ENCODE measurements around the gene SEMA5A.

Gene SEMA5A

DNA sequence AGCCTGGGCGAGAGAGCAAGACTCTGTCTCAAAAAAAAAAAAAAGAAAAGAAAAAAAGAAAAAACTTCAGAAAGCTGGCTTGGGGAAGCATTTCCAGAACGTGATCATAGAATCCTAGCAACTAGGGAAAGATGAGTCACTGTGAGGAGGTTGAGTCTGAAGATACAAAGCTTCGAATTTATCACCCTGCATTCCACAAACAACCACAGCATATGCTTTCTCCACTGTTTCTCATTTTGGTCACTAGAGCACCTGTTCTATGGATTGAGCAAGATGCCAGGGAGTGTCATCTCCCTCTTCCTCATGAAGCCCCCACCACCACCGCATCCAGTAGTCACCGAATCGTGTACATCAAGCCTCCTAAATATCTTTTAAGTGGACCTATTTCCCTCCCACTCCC is 37.9 kb downstream of the SEMA5A start:
- DNase-seq = peak; percentile 82

DNA sequence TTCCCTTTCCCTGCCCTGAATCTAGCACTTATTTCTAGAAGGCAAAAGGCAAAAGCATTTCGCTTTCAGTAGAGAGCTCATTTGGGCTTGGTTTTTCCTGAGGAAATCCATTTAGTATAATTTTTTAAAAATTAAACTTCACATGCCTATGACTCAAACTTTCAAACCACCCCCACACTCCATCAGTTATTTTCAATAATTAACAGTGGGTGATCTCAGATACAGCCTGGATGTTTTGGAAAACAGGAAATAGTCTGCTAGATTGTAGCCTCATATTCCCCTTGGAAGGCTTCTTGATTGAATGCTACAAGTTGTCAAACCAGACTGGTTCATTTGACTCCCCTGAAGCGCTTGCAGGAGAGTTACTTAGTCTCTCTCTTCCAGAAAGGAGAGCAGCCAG is 40.6 kb downstream of the SEMA5A start:
- no peak for DNase-seq

DNA sequence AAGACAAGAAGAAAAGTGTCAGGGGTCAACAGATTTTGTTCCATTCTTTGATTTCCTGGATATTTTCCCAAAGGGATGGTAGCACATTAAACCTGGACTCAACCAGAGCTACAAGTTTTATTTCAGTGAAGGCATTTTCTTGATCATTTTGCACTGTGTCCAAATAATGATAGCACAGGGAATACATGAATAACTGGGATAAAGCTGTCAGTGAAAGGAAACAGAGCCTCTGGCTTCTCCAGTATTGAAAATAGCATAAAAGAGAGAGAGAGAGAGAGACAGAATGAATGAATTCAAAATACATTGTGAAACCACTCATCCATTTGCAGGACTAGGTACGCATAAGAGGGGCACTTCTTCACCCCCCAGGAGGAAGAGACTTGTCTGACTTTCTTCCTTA is 43.0 kb downstream of the SEMA5A start:
- DNase-seq = no peak

DNA sequence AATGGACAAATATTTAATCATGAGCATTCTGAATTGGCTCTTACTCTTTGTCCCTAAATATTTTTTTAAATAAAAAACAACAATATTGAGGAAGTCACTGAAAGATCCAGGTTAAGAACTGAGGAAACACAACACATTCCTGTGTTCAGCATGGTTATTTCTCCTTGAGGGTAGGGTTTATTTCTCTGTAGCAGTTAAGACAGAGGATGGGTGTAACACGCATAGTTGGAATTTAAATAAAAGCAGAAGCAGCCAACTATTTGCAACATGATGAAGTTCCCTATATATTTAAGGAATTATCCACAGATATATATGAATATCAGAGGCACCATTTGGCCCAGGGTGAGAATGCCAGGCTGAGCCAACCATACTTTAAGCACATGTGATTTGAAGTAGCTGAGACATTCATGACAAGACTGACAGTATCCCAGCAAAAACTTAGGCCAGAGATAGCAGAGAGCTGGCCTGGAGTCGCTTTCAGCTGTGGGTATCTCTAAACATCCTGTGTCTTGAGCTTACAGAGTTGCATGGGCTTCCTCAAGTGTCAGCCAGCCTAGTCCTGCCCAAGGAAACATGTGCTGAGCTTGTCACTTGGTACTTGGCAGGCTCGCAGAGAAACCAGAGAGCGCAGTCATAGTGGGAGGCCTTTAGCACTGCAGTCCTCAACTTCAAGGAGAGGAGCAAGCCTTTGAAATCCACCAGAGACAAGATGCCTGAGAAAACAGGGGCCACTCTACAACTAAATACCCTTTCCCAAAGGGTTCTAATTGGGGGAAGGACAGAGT is 43.6 kb downstream of the SEMA5A start:
- DNase-seq = no peak

DNA sequence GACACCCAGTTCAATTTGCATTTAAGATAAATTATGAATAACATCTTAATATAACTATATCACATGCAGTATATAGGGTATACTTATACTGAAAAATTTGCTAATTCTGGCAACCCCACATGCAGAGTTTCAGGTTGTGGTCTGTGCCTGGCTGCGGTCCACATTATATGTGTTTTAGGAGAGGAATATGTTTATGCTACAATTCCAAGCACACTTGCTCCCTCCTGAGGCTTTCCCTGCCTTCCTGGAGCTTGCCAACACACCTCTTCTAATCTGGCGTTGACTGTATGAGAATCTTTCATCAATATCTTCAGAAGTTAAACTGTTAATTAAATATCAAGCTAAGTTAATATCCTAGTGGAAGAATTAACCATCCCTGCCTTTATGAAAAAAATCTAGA is 45.2 kb downstream of the SEMA5A start:
- no peak for DNase-seq

DNA sequence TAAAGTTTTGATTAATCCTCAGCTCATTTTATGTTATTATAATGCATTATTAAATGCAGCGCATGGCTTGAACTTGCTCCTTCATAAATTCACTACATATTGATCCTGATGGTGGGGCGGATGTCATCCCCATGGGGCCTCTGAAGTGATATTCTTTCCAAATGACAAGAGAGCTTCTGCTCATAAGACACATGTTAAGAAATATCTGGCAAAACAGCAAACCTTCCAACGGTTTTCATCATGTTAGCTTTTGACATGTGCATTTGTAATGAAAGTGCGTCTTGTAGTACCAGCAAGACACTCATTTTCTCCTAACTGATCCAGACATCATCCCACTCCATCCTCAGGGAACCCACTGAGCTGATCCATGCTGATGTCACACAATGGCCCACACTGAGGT is 45.7 kb downstream of the SEMA5A start:
- no peak for DNase-seq

DNA sequence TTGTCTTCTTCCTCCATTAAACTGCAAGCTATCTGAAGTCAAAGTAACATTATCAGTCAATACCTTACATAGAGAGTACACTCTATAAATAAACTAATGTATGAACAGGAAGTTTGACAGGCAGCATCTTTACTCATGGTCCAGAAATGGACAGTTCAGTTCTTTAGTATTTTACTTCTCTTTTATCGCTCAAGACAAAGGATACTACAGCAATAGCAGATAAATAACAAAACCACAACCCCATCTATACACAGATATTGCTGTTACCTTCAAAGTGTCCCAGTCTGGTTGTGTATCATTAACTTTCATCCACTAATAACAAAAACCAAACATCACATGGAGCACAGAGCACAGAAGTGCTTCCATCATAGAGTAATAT is 46.4 kb downstream of the SEMA5A start:
- no peak for DNase-seq

DNA sequence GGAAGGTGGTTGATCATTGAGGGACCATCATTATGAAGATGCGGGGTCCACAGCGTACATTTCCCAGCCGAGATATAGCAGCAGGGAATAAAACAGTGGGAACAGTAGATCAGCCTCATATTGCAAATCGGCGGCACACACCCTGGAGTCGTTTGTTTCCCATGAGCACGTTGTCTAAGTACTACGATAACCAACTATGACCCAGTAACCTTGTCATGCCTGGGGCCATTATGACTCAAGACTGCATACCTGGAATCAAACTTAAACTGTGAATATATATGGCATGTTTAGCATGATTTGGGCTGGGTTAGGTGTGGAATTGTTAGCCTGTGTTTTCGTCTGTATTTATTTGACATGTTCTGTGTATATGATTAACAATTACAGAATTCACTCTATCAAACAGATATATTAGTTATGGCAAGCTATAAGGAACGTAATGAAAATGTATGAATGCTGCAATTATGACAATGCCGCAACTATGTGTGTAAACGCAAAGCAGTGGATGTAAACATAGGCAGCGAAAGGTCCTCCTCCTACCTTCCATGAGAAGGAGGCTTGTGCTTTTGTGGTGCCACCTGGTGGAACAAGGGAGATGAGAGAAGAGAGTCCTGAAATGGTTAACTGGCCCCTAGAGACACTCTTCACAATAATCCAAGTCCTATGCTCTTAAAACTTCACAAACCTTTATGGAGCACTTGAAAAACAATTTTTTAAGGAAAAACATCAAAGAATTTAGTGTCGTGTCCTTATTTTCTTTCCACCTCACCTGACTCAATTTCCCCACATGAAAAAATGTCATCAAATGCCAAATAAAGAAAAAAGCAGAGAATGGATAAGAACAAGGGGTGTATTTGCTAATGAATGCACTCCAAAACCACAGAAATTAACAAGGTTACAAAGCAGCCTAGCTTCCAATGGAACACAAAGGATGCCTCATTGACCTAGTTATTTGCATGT is 47.1 kb downstream of the SEMA5A start:
- peak; percentile 40 for DNase-seq

DNA sequence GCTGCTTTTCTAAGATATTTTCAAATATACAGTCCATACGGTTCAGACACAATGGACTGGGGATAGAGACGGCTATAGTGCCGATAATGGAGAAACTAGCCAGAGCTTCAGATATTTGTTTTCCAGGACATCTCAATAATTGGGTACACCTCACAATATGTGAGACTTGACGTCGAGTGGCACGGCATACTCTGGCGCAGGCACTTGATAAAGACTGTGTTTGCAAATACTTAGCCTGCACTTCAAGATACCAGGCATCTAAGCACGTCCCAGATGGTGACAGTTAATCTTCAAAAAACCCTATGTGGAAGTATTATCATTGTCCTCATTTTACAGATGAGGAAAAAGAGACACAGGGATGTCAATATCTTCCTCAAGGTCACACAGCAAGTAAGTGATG is 48.5 kb downstream of the SEMA5A start:
- no peak for DNase-seq

DNA sequence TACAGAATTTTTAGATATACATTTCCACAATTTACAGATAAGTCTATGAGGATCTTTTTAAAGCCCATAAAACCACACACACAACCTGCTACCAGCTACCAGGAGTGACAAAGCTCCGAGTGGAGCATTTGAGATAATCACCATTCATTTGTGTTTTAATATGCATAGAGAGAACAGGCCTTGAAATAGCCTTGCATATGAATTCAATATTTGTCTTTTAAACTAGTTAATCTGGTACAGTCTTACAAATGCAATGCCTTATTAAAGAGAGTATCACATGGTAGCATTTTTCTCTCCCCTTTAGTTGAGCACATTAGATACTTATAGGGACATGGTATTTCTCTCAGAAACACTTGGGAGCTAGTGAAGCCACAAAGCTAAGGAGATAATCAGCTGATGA is 49.1 kb downstream of the SEMA5A start:
- no peak for DNase-seq

DNA sequence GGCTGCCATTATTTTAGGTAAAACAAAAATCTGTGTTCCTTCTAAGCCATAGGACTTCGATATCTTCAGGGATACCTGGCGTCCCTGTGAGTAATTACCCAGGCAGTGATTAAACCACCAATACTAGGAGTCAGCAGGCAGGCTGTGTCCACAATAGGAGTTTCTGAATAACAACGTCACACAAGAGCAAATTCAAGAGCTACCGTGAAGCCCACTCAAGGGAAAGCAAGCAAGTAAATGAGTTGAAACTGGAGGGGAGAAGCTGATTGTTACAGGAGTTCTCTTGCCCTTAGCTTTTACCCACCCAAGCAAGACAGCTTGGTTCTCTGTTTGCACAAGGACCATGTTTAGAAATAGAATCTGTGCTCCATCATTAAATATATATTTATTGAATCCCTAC is 50.8 kb downstream of the SEMA5A start:
- DNase-seq = no peak

DNA sequence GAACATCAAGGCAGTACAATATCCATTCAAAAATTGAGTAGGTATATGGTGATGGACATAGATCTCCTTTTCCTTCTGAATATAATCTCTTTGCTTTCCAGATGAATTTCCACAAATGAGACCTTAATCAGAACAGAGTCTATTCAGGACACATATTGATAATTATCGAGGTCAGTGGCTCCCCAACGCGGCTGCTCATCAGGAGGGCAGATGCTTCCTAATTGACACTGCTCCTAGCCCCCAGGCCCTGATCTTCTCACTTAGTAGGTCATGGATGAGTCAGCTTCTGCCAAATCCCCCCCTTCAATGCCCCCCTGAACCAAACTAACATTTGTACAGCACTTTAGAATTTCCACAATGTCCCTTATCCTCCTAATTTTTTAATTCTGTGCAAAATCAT is 51.6 kb downstream of the SEMA5A start:
- no peak for DNase-seq

DNA sequence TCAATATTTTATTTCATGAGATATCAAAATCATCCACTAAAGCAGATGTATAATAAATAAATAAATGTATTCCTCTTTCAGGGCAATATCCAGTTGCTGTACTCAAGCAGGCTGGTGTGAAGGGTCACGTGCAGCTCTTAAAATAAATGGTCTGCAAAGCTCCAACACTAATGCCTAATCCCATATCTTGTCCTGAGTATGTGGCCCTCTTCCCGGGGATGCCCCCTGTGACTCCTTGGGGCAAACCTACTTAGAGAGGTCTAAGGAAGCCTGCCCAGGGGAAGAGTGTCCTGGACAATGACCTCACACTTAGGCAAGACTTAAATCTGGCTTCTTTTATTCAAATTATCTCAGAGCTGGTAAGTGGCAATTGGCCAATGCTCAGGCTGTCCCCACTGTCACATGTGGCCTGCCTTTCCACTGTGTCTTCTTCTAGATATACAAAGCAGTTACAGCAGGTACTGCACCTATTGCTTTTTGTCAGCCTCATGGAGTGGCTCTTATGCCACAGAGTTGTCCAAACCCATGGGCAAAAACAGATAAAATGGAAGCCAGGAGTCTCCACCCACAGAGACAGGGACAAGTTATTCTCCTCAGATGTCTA is 55.3 kb downstream of the SEMA5A start:
- no peak for DNase-seq

DNA sequence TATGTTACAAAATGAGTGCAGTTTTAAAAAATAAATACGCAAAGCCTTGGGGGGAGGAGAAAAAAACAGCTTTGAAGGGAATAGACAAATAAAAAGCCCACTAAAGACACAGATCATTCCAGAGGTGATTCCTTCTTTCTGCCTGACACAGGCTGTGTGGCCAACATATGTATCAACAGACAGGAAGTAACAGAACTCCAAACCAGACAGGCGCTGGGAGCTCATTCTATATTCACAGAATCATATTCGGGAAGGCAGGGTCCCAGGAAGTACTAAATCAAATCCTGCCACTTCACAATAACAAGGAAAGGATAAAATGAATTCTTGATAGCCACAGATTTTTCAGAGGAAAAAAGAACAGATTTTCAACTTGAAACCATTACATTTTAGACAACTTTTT is 62.1 kb downstream of the SEMA5A start:
- peak; percentile 68 for DNase-seq

DNA sequence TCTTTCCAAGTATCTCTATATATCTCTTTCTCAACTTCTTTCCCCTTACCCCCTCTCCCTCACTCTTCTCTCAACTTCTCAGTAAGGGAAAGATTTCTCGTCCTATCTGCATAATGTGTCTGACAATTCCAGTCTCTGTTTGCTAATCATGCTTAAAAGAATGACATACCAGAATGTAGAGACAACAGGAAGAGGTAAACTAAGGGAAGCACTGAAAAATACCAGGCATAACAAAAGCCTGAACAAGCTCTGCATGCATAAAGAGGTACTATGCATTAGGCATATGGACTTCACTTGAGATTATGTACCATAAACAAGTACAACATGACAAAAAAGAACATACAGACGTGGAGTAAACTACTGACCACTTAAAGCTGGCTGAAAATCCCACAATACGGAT is 62.6 kb downstream of the SEMA5A start:
- peak; percentile 77 for DNase-seq

DNA sequence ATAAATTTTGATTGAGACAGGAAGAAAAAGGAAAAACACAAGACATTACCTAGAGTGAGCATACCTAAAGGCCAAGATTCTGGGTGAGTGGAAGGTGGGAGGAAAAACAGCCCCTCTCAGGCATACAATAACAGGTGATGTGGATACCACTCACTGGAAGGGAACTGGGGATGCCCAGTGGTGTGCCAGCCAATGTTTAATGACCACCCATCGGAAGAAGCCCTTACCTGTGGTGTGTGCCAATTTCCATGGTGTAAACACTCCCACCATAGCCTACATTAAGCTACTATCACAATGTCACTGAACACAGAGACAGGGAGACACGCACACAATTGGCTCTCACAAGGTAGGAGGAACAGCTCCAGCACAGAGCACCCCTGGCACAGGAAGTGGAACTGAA is 63.5 kb downstream of the SEMA5A start:
- DNase-seq = no peak

DNA sequence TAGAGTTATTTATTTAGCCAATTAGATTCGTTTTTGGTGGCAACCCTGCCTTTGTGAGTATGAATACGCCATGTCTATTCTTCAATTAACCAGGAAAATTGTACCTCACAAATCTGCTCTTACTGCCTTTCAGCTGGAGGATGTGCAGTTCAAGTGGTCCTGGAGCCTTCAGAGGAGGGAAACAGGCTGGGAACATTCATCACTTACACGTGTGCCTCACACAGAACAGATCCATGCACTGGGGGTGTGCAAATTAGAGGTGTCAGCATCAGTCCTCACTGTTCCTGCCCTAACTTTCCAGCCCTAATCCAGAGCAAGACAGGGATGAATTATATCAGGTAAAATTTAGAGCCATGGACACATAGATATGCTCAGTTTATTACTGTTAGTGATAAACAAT is 65.4 kb downstream of the SEMA5A start:
- no peak for DNase-seq

DNA sequence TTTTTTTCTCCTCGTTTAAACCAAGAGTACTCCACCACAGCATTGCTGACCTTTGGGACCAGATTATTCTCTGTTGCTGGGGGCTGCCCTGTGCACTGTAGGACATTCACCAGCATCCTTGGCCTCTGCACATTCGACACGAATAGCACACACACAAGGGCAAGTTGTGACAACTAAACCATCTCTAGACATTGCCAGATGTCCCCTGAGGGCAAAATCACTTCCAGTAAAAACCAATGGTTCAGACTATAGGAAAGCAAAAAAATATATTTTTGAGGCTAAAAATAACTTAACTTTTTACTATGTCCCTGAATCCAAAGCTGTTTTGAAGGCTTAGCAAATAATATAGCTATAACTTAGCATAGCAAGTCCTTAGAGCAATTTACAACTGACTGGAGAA is 65.9 kb downstream of the SEMA5A start:
- DNase-seq = no peak

DNA sequence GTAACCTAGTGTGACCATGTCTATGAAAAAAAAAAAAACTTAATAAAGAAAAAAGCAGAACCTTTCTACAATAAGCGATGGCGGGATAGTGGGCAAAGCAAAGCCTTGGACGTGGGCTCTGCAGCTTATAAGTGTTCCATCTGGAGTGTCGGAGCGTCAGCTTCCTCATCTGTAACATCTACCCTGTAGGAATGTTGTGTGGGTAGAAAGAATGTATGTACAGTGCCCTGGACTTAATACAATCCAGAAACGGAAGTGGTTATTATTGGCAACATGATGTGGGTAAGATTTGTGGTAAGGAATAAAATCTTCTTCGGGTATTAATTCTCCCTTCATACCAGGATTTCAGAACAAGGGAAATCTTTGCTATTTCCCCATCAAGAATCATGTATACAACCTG is 66.5 kb downstream of the SEMA5A start:
- peak; percentile 92 for DNase-seq

DNA sequence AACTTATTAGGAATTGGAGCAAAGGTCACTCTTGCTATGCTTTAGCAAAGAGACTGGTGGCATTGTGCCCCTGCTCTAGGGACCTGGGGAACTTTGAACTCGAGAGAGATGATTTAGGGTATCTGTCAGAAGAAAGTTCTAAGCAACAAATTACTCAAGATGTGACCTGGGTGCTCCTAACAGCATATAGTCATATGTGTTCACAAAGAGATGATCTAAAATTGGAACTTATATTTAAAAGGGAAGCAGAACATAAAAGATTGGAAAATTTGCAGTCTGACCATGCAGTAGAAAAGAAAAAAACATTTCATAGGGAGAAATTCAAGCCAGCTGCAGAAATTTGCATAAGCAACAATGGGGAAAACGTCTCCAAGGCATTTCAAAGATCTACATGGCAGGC is 68.3 kb downstream of the SEMA5A start:
- DNase-seq = no peak

DNA sequence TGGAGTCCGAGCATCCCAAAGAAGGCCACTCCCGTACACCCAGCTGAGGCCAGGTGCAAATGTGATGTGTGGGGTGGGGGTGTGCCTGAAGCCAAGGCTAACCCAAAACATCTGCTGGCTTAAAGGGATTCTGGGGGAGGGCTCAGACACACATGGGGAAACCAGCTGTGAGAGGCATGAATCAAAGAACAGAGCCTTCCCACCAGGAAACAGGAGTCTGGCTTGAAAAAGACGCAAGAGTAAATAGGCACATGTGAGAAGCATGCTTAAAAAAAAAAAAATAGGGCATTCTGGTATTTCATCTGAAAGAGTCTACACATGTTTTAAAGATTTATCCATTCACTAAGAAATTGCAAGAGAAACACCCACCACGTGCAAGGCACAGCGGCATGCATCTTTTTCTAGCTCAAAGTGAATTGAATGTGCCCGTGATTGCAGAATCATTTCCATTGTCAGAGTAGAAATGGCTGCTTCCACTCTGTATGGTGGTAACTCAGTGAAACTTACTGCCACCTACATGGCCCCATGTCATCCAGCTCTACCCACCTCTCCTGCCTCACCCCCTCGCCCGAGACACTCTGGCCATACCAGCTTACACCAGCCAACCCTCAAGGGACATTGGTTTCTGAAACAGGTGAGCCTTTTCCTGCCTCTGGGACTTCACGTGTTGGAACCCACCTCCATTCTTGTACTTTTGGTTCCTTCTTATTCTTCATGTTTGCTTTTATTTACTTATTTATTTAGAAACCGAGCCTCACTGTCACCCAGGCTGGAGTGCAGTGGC is 71.5 kb downstream of the SEMA5A start:
- peak; percentile 53 for DNase-seq

DNA sequence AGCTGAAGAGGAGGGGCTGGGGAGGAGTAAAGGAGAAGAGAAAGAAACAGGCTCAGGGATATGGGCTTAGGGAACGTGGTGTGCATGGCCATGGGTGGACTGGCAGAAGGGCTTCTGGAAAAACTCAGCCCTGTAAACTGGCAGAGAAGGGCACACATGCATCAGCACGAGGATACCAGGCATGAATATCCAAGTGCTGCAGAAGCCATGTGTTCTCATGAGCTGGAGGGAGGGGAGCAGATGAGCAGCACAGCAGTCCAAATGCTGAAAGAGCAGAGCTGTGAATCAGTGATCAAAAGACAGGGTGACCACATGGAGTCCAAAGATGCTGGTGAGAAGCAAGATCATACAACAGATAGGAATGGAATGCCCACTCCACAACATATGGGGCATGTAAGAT is 72.3 kb downstream of the SEMA5A start:
- DNase-seq = peak; percentile 73

DNA sequence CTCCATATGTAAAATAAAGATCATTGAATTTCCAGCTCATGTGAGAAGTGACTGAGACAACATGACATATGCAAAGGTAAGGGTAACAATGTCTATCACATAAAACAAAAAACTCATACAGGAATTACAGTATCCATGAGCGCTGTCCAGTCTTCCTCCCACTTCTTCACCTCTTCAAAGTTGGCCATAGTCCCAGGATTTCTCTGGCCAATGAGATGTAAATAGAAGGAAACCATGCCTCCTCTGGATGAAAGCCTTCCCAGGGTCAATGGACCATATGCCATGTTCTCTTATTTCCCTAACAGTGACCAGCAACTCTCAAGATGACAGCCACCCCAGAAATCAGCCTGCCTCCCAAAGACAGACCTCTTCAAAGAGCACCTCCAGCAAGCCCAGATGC is 75.5 kb downstream of the SEMA5A start:
- DNase-seq = no peak
